Measurements from ENCODE around the gene SPATA3.
"Not testable (repeated sequence)": the region's sequence is repeated elsewhere in the genome, so short reads cannot be mapped to it uniquely, and the experiment has no call there.

The SPATA3 gene

GRCh38 chr2:230995821-230996220, at the start of gene SPATA3:
TSS of gene SPATA3 (plus strand) at chr2:230996121. CDS start at chr2:230996234, 113 bp downstream.
- no peak for DNase-seq

- DNase-seq = no peak
Observed at GRCh38 chr2:230946429-230947234, 49.3 kb upstream of the SPATA3 start.

- DNase-seq = no peak
Observed at GRCh38 chr2:230947235-230947576, 48.7 kb upstream of the SPATA3 start.

GRCh38 chr2:230947908-230948365, 48.0 kb upstream of the SPATA3 start:
- DNase-seq = no peak

- DNase-seq = no peak
Observed at GRCh38 chr2:230949966-230950873, 45.7 kb upstream of the SPATA3 start.

- DNase-seq = no peak
Observed at GRCh38 chr2:230950874-230951339, 45.0 kb upstream of the SPATA3 start.

GRCh38 chr2:230951396-230951795, 44.5 kb upstream of the SPATA3 start:
- DNase-seq = no peak

GRCh38 chr2:230952226-230952956, 43.5 kb upstream of the SPATA3 start:
- no peak for DNase-seq

- no peak for DNase-seq
Observed at GRCh38 chr2:230953845-230954244, 42.1 kb upstream of the SPATA3 start.

- DNase-seq = no peak
Observed at GRCh38 chr2:230954746-230955145, 41.2 kb upstream of the SPATA3 start.

- DNase-seq = no peak
Observed at GRCh38 chr2:230955163-230955737, 40.7 kb upstream of the SPATA3 start.

- DNase-seq = no peak
Observed at GRCh38 chr2:230956827-230957755, 38.8 kb upstream of the SPATA3 start.

GRCh38 chr2:230957756-230958391, 38.0 kb upstream of the SPATA3 start:
- no peak for DNase-seq

- no peak for DNase-seq
Observed at GRCh38 chr2:230958820-230959756, 36.8 kb upstream of the SPATA3 start.

GRCh38 chr2:230960026-230960425, 35.9 kb upstream of the SPATA3 start:
- no peak for DNase-seq

GRCh38 chr2:230961091-230961491, 34.8 kb upstream of the SPATA3 start:
- no peak for DNase-seq

GRCh38 chr2:230964136-230964730, 31.7 kb upstream of the SPATA3 start:
- DNase-seq = no peak

- no peak for DNase-seq
Observed at GRCh38 chr2:230967113-230967512, 28.8 kb upstream of the SPATA3 start.

- not testable (repeated sequence) for DNase-seq
Observed at GRCh38 chr2:230968314-230968713, 27.6 kb upstream of the SPATA3 start.

Measured in NCI-H1436 treated with DMSO at 0.1 percent for 48 hours (cell line).